Stimulated activated naive CD8-positive, alpha-beta T cell treated with anti-CD3 and anti-CD28 coated beads, Interleukin-15, Interleukin-2, amounts not matched to agents 100 U/mL and 50 U/mL, for 24 hours (primary cell): ENCODE results near the gene BICRA.

Experiments
- ATAC-seq: fragments of 150-1000 bp; cut with Tn5 transposase; one replicate; pipeline ENCODE4 v1.10.0; 2021
- DNase-seq: peaks from one replicate; pipeline ENCODE4 v3.0.0; 2021

Gene BICRA

DNA sequence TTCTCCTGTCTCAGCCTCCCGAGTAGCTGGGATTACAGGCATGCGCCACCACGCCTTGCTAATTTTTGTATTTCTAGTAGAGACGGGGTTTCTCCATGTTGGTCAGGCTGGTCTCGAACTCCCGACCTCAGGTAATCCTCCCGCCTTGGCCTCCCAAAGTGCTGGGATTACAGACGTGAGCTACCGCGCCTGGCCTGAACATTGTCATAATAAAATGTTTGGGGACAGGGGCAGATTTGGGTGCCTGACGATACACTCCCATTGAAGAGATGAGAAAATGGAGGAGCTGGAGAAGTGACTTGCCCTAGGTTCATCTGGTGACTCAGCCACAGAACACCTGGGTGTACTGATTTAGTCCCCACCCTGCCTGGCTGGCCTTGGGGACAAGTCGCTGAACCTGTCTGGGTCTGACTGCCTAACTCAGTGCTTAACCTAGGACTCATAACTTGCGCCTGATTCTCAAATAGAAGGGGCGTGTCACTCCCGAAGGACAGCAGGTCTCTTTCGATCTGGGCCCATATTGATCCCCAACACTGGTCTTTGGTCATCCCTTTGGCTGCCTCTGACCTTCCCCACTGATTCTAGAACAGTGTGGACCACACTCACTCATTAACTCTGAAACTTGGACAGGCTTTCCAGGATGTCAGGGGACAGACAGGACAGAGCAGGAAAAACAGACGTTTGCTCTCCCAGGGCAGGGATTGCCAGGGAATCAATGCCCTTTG is 7.6 kb upstream of the BICRA start:
- ATAC-seq (no peak), DNase-seq (no peak)

DNA sequence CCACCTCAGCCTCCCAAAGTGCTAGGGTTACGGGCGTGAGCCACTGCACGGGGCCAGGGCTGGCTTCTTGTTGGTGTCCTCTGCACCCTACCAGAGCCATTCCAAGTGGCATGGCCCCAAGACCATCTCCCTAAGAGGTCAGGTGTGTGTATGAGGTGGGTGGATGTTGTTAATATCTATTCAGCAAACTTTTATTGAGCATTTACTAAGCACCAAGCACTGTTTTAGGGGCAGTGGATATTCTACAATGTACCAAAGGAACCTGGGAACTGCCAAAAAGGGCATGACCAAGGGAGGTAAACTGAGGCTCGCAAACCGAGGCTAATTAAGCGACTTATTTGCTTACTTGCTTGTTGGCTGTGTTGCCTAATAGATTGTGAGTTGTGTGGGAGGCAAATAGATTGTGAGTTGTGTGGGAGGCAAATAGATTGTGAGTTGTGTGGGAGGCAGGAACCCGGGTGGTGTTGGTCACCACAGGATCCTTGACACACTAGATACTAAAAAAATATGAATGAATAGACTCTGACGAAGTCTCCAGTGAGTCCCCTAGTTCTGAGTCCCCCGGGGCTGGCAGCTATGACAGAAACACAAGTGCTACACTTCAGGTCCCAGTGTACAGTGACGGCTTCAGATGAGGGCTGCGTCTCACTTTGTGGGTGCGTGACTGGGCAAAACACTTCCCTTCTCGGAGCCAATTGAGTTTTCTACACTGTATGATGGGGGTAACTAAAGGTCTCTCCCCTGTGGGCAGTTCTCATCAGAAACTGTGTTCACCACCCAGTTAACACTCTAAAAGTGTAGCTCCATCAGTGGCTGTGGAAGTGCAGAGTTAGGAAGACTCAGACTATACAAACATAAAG is 5.0 kb upstream of the BICRA start:
- DNase-seq, result no peak
- ATAC-seq, result no peak

GRCh38 chr19:47607564-47608073 is 1.3 kb upstream of the BICRA start:
- DNase-seq (no peak), ATAC-seq (no peak)

DNA sequence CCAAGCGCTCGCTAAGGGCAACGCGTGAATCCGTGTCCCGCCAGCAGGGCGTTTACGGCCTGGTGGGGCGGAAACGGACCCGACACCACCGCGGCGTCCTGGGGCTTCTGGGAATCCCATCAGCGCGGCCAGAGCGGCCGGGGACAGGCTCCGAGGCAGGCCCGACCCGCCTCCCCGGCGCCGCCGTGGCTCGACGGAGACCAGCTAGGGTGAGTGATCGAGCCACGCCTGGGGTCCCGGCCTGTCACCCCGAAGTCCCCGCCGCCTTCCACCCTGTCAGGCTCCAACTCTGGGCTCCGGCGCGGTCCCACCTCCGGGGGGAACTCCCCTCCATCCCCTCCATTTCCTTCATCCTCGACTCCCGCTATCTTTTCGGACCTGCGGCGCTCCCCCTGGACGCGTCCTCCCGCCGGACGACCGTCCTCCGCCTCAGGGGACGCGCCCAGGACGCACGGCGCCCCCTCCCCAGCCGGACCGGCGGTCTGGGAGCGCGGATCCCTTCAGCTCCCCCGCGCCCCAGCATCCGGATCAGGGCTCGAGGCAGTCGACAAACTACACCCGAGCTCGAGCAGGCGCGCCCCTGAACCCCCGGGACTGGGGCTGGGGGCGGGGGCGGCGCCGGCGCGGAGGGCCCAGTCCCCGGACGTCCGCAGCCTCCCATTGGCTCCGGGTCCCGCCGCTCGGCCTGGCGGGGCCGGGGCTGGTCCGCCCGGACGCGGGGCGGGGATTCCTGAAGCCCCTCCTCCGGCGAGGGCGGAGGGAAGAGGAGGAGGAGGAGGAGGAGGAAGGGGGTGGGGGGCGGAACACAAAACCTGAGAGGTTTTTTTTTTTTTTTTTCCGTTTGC is 638 bp upstream of the BICRA start:
- peak; percentile 91 for ATAC-seq
- peak; percentile 98 for DNase-seq

DNA sequence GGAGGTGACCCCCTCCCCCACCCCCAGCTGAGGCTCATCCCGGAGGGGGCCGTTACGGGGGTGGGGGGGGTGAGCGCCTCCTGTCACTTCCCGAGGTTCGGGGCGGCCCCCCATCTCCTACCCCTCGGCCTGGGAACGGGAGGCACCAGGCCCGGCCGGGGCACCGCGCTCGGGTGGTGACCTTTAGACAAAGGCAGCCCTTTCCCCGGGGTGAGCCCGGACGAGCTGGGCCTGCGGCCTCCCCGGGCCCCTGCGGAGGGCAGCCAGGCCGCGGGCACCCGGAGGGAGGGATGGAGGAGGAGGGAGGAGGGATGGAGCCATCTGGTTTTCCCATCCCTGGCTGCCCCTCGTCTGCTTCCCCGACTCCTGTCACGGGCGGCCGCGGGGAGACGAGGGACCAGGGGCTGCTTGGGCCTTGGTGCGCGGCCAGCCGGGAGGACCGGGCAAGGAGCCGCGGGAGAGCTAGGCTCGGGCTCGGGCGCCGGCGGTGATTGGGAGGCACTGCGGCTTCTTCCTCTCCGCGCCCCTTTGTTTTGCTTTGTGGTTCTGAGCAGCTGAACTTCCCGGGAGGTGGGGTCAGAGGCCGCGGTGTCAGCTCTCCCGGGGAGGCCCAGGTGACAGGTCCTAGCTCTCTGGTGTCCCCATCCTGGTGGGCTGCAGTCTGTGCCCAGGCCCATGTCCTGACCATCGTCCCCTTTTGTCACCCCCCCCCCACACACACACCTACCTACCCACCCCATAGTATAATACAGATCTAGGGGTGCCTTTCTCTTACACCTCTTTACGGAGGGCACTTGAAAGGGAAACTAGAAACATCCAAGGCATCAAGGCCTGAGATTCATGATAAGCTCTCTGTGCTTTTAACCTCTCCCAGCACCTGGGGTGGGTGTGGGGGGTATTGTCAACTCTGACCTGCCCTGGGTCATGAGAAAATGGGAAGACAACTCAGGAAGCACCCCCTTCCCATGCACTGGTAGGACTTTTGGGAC is 1.3 kb downstream of the BICRA start:
- DNase-seq (peak; percentile 44), ATAC-seq (no peak)

DNA sequence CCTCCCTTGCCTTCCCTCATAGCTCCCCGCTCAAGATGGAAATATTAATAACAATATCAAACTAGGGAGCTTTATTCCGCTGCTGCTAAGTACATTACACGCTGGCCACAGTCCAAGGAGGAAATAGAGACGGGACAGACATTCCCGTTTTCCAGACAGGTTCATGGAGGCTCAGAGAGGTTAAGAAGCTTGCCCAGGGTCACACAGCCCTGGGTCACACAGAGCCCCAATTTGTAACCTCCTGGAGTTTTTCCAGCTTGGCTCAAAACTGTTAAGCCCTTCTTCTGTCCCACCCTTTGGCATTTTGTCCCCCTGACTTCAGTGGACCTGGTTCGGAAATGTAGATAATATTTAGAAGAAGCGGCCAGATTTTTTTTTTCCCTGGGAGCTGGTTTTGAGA is 2.0 kb downstream of the BICRA start:
- DNase-seq (no peak), ATAC-seq (no peak)

DNA sequence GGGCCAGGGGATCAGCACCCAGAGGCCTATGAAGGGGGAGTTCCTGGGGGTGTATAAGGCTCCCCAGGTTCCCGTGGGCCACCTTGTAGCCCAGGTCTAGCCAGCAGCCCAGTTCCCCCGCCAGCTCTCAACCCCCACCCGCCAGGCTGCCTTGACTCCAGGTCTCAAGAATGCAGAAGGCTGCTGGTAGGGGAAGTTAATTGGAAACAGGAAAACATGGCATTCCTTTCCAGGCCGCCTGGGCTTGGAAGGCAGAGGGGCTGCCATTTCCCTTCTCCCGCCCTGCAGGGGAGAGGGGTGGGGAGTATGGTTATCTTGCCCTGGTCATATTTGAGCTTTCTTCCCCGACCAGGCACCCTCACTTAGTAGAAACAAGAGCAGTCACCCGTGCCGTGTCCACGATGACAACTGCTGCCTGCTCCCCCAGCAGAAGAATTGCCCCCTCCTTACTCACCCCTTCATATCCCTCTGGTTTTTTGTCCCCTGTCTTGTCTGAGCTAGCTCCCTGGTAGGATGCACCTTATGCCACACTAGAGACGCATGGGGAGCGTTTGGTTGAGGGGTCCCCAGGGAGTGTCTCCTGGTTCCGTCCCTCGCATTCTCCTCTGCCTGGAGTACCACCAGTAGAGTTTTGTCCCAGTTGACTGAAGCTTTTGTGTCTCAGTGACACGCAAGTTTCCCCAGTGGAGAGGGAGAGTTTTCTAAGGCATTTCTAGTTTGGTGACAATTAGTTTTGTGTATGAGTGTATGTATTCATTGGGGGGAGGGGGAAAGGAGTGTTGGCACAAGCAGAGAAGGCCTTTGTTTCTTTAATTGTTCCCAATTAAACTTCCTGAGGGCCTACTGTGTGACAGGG is 4.5 kb downstream of the BICRA start:
- DNase-seq (no peak), ATAC-seq (no peak)

- ATAC-seq (no peak), DNase-seq (no peak)
Measured at GRCh38 chr19:47614021-47614295, 5.0 kb downstream of the BICRA start.

- ATAC-seq (no peak), DNase-seq (no peak)
Measured at GRCh38 chr19:47614559-47614958, 5.6 kb downstream of the BICRA start.

DNA sequence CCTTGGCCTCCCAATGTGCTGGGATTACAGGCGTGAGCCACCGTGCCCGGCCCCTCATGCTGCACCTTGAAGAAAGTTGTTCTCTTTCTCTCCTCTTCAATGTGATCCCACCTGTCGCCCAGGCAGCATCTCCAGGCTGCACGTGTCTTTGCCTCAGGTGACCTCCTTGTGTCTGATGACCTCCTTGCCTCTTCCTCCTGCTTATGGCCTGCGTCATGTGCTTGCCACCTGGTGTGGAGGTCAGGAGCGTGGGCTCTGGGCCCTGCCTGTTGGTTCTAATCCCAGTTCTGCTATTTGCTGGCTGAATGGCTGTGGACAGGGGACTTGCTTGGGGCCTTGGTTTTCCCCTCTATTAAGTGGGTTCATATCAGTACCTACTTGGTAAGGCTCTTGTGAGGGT is 6.3 kb downstream of the BICRA start:
- ATAC-seq (no peak), DNase-seq (no peak)

GRCh38 chr19:47615714-47616113 is 6.8 kb downstream of the BICRA start:
- ATAC-seq, result no peak
- no peak for DNase-seq

DNA sequence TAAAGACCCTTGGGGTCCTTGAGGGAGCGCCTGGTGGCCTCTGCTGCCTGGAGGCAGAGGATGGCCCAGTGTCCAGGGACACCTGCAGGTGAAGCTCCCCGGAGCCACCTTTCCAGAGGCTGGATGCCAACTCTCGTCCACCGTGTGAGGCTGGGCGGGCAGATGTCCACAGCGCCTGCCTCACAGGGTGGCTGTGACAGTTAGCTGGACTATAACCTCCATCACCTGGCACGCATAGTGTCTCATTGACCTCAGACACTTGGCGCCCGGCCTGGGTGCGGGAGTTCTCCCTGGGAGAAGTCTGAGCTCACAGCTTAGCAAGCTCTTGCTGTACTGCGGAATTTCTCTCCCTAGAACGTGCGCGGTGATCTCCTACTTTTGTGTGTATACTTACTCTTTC is 9.8 kb downstream of the BICRA start:
- ATAC-seq (no peak), DNase-seq (no peak)

- ATAC-seq (no peak), DNase-seq (no peak)
Measured at GRCh38 chr19:47619763-47620162, 10.8 kb downstream of the BICRA start.

DNA sequence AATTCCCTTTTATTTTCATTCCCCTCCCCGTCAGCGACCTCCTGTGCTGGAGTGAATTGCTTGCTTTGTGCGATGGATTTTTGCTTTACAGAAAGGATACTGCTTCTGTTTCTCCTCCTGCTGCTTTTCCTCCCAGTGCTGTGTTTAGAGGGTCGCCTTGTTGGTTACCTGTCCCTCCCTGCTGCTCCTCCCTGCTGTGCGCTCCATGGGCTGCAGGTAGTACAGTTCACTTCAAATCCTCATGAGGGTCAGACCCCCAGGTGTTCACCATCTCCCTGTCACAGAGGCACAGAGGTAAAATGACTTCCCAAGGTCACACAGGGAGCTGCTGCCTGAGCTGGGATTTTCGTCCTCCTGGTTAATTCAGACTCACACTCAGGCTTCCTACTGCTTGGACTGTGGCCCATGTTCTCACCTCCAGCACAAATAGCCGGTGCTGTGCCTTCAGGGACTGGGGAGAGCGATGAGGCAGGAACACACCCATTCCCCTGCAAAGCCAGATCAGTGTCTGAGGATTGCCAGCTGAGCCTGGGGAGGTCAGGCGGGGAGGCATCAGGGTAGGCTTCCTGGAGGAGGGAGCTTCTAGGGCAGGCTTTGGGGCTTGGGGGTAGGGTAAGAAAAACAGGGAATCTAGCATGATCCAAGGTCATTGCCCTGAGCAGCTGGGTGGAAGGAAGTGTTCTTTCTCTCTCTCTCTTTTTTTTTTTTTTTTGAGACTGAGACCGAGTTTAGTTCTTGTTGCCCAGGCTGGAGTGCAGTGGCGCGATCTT is 14.4 kb downstream of the BICRA start:
- ATAC-seq (no peak), DNase-seq (no peak)

DNA sequence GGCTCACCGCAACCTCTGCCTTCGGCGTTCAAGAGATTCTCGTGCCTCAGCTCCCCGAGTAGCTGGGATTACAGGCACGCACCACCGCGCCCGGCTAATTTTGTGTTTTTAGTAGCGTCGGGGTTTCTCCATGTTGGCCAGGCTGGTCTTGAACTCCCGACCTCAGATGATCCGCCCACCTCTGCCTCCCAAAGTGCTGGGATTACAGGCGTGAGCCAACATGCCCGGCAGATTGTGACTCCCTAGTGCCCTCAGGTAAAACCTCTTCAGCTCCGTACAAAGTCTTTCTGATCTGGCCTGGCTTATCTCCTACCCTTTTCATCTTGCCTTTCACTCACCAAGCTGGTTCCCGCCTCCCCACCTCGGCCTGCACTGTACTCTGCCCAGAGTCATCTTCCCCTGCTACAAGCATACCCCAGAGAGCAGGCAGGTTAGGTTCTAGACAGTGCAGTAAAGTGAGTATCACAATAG is 15.0 kb downstream of the BICRA start:
- DNase-seq (no peak), ATAC-seq (no peak)

- DNase-seq, result no peak
- no peak for ATAC-seq
Measured at GRCh38 chr19:47625650-47626049, 16.7 kb downstream of the BICRA start.

DNA sequence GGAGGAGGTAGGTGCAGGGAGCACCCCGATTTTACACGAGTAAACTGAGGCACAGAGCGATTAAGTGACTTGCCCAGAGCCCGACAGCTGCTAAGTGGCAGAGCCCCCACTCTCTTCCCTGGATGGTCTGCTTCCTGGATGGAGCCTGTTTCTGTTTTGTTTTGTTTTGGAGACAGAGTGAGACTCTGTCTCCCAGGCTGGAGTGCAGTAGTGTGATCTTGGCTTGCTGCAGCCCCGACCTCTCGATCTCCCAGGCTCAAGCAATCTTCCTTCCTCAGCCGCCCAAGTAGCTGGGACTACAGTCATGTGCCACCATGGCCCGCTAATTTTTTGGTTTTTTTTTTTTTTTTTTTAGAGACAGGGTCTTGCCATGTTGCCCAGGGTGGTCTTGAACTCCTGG is 17.3 kb downstream of the BICRA start:
- ATAC-seq (no peak), DNase-seq (no peak)

DNA sequence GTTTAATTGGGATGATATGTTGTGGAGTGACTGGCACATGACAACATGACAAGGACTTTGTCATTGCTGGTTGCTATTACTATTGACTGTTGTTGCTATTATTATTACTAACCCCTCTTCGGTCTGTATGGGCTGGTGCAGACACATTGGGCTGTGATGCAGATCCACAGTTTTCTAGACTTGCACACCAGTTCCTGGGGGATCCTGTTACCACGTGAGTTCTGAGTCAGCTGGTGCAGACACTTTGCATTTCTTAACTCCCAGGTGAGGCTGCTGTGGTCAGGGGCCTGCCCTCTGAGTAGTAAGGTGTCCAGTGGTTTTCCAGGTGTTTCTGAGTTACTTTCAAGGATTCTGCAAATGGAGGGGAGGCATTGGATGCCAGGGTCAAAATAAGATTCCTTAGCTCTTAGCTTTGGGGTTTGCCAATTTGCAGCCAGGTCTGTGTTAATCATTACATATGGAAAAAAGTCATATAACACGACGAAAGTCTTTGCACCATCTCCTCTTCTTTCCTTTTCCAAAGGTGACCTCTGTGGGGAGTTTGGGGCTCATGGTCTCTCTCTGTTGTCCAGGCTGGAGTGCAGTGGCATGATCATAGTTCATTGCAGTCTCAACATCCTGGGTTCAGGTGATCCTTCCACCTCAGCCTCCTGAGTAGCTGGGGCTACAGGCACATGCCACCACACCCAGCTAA is 19.3 kb downstream of the BICRA start:
- DNase-seq (no peak), ATAC-seq (no peak)

- ATAC-seq (no peak), DNase-seq (no peak)
Measured at GRCh38 chr19:47630594-47630993, 21.7 kb downstream of the BICRA start.
